Smooth muscle cell of the brain vasculature (primary cell): ENCODE measurements around the gene THAP12.

Experiments used
- DNase-seq: peaks from one replicate; pipeline ENCODE4 v3.0.0-alpha.2; 2012; ENCODE audit warnings: low read depth, low spot score

Gene THAP12

GRCh38 chr11:76379807-76380158 is 1.1 kb downstream of the THAP12 start:
- DNase-seq: no peak

GRCh38 chr11:76376746-76377558 is 4.0 kb downstream of the THAP12 start:
- DNase-seq: no peak

- DNase-seq: peak; percentile 35
These were observed 9.8 kb downstream of the THAP12 start for GRCh38 chr11:76371170-76371569.

- DNase-seq: no peak
These were observed 11.5 kb downstream of the THAP12 start for GRCh38 chr11:76369406-76369805.

- DNase-seq: no peak
These were observed 12.4 kb downstream of the THAP12 start for GRCh38 chr11:76368490-76368889.

GRCh38 chr11:76365038-76365679 is 15.8 kb downstream of the THAP12 start:
- no peak for DNase-seq

GRCh38 chr11:76362716-76363115 is 18.2 kb downstream of the THAP12 start:
- no peak for DNase-seq

- DNase-seq: no peak
These were observed 19.2 kb downstream of the THAP12 start for GRCh38 chr11:76361776-76362175.

GRCh38 chr11:76361374-76361773 is 19.6 kb downstream of the THAP12 start:
- no peak for DNase-seq

- DNase-seq: no peak
These were observed 25.8 kb downstream of the THAP12 start for GRCh38 chr11:76355172-76355571.

- no peak for DNase-seq
These were observed 32.6 kb downstream of the THAP12 start for GRCh38 chr11:76348348-76348747.

- no peak for DNase-seq
These were observed 33.5 kb downstream of the THAP12 start for GRCh38 chr11:76347466-76347865.

GRCh38 chr11:76339221-76339620 is 41.7 kb downstream of the THAP12 start:
- DNase-seq: no peak

- DNase-seq: no peak
These were observed 43.0 kb downstream of the THAP12 start for GRCh38 chr11:76337923-76338322.

GRCh38 chr11:76337469-76337868 is 43.5 kb downstream of the THAP12 start:
- DNase-seq: no peak

GRCh38 chr11:76336597-76336996 is 44.3 kb downstream of the THAP12 start:
- DNase-seq: no peak

GRCh38 chr11:76335842-76336241 is 45.1 kb downstream of the THAP12 start:
- no peak for DNase-seq

GRCh38 chr11:76334826-76335389 is 46.0 kb downstream of the THAP12 start:
- no peak for DNase-seq

- no peak for DNase-seq
These were observed 50.3 kb downstream of the THAP12 start for GRCh38 chr11:76330651-76331050.

- DNase-seq: no peak
These were observed 50.9 kb downstream of the THAP12 start for GRCh38 chr11:76329983-76330382.

- DNase-seq: peak; percentile 33
These were observed 51.8 kb downstream of the THAP12 start for GRCh38 chr11:76329084-76329648.

- DNase-seq: no peak
These were observed 53.1 kb downstream of the THAP12 start for GRCh38 chr11:76327756-76328388.
